Stimulated activated CD8-positive, alpha-beta memory T cell treated with anti-CD3 and anti-CD28 coated beads, Interleukin-12 subunit alpha, Interleukin-12 subunit beta, amount 100 ng/mL, for 4 hours (primary cell): Measurements from ENCODE around the gene TMEM184A.

Experiments used
- DNase-seq: peaks from one replicate; pipeline ENCODE4 v3.0.0-alpha.2; 2020; ENCODE audit warnings: low read depth

Gene TMEM184A

DNA sequence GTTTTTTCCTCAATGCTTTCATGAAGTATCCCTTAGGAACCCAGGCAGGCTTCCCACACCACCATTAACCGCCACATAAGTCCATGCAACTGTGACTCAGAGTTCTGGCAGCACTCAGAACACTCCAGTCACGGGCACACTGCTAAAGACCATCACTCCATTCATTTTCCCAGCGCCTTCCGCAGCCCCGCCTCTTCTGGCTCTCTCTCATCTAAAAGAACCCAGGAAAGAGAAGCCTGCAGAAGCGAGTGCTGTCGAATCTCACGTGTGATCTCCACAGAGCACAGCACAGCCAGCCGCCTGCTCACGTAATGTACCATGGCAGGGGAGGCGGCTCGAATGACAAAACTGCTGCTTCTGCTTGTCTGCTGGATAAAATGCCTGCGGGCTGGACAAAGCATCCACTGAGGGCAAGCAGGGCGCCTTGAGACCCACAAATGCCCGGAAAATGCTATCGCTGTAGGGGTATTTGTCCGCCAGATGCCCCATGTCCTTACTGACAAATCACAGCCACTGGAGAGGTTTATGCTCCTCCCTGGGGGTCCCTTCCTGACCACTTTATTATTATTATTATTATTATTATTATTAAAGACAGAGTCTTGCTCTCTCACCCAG, 12.0 kb upstream of the TMEM184A start:
- no peak for DNase-seq

DNA sequence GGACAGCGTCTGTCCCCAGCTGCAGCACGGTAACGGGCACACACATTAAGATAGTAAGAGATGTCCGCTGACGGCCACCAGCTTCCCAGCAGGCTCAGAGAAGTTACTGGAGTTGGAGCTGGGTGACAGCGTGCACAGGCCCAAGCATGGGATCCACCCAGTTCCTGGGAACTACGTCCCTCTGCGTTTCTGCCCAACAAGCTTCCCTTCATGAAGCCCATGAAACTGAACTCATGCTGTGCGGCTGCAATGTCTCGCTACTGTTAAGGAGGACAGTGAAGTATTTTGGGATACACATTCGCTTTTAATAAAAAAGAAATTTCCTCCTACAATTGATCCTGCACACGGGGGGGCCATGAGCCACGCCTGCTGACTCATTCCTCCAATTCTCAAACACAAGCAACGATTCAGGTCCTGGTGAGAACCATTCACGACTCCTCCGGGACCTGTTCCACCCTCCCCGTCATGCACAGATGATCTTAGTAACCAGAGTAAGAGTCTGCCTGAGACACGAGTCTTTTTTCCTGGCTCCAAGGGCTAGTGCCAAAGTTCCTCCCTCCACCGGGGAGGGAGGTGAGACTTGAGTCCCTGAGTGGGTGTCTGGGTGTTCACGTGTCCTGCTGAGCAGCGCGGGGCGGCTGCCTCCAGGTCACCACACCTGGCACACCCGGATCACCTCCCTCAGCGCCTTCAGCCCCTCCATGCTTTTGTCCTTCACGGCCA, 11.2 kb upstream of the TMEM184A start:
- DNase-seq = no peak

DNA sequence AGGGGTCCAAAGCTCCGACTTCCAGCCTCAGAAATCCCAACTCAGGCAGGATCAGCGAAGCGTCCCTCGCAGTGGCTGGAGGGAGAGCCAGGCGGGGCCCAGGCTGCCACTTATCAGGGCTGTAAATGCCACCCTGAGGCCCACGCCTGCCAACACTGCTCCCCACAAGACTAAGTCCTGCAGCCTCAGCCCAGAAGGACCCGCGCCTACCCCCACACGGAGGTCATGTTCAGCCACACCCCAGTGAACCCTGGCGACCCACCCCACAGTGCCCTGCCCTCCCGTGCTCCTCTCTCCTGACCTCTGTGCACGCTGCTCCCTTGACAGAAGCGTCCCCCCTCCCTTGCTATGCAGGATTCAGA, 10.7 kb upstream of the TMEM184A start:
- no peak for DNase-seq

DNA sequence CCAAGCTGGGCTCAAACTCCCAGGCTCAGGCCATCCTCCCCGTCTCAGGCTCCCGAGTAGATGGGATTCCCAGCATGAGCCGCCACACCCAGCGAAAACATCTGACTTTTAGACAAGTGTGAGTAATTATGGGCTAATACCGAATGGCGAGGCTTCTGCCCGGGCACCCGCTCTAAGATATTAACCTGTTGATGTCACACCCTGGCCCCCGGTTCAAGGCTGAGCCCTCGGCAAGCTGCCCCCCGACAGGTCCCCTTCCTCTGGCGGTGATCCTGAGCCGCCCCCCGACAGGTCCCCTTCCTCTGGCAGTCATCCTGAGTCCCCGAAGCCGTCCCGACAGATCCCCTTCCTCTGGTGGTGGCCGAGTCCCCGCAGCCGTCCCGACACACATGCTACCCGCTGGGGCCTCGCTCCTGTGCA, 8.6 kb upstream of the TMEM184A start:
- DNase-seq = no peak

DNA sequence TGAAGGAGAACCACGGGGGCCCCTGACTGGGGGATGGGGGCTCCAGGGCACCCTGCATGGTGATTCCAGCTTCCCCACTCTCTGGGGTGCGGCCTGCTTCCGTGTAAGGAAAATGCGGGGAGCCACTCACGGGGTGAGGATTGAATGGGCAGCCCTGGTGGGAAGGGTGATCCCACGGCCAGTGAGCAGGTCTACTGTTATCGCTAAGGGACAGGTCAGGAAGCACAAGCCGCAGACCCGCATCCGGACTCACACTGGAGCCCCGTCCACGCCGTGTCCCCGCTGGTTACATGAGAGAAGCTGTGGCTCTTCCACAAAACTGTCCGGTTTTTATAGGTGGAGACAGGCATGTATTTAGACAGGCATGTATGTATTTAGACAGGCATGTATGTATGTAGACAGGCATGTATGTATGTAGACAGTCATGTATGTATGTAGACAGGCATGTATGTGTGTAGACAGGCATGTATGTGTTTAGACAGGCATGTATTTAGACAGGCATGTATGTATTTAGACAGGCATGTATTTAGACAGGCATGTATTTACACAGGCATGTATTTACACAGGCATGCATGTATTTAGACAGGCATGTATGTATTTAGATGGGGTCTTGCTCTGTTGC, 8.1 kb upstream of the TMEM184A start:
- no peak for DNase-seq

DNA sequence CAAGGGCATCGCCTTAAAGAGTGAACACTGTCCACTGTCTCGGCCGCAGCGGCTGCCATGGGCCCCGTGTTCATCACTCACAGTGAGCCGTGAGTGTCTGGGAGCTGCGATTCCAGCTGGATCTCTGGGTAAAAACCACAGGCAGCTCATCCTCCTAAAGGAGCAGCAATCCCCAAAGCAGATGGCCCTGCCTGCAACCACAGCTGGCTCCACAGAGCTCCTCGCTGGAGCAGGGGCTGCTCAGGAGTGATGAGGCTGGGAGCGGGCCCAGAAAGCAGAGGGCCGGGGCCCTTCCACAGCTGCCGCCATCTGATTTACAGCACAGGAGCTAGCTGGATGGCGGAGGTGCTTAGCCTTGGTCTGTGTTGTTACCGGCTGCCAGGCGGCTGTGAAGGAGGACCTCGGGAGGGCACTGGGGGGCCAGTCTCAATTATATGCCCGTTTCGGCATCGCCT, 6.6 kb upstream of the TMEM184A start:
- DNase-seq = no peak

DNA sequence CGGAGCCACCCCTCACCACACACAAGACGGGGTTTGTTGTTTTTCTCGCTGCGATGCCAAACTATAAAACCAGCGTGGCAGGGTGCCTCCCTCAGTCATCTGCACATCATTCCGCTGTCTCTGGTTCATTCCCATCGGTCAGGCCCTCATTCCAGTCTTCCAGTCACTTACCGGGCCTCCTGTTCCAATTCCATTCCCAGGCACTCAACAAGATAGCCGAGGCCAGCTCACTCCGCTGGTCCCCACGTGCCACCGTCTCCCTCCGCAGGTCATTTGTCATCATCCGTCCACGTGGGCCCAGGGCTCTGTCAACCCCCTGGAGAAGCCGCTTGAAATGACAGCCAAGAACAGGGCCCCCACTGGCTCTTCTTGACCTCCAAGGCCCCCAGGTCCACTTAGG, 6.1 kb upstream of the TMEM184A start:
- DNase-seq = no peak

DNA sequence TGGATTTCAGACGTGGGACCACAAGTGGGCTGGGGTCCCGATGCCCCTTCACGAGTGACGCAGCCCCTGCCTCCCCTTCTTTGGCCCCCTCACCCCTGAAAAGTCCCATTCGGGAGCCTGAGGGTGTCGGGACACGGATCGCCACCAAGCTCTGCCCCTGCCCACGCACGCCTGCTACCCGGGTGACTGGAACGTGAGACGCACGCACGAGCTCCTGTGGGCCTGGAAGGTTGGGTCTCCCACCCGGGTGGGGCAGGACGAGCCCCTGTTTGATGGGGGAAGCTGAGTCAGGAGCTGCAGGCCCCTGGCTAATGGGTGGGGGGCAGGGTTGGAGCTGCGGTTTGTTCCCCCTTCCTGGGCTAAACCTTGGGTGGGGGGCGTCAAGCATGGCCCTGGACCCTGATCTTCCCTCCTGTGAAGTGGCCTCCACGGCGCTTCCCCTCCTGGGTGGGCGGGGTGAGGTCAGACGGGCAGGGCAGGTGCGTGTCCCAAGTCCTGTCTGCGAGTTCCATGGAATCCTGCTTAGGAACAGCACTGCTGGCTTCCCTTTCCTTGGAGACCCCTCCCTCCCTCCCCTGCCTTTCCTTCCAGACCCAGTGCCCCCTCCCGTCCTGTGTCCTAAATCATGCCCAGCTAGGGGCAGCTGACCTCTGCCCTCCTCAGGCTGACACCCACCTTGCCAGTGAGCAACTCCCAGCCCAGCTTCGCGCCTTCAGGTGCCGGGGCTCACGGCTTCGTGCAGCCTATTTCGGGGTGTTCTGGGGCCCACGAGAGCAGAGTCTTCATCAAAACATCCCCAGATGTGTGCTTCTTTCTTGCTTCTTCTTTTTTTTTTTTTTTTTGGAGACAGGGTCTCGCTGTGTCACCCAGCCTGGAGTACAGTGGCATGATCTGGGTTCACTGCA, 5.3 kb upstream of the TMEM184A start:
- no peak for DNase-seq

DNA sequence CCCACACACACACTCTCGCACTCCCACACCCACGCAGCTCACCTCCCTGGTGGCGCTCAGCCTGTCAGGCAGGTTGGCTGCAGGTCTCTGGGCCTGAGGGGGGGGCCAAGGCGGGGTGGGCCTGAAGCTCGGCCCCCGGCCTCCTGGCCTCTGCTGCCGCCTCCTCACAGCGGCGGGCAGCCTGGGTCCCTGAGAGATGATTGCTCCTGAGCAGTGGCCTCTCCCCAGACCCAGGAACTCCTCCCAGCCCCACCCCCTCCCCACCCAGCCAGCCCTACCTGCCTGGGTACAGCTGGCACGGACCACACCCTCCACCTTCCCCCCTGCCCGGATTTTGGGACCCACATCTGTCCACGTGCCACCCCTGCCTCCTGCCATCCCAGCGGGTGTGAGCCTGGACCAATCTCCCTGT, 4.6 kb upstream of the TMEM184A start:
- DNase-seq = no peak

DNA sequence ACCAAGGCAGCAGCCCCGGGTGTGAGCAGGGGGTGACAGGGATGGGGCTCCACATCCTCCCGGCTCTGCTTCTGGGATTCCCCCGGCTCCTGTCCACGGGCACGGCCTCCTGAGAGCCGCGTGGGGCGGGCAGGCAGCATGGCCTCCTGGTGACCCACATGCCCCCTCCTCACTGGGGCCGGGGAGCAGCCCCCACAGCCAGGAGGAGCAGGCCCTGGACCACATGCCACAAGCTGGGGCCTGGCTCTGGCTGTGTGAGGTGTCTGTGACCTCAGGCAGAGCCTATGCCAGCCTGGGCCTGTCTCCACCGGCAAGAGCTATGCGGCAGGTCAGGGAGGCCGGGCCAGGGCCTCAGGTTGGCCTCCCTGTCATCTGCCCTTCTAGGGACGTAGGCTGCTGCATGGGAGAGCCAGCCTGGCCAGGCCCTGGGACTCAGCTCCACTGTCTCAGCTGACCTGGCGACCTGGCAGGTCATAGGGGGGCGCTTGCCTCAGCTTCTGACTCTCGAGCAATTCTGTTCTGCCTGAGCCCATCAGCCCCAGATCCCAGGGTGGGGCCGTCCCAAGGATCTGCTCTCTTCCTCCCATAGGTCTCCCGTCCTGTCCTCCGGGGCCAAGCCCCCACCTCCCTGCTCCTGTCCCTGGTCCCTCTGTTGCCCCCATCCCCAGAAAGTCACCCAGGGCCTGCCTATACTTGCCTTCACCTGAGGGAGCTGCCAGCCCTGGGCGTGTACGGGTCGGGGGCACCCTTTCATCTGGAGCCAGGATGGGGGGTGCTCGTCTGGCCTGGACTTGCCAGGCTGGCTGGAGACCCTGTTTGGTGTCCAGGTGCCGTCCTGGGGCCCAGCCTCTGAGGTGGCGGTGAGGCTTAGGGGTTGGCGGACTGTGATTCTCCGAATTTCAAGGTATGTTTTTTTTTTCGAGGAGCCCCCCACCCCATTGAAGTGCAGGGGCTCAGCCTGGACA, 3.9 kb upstream of the TMEM184A start:
- no peak for DNase-seq

DNA sequence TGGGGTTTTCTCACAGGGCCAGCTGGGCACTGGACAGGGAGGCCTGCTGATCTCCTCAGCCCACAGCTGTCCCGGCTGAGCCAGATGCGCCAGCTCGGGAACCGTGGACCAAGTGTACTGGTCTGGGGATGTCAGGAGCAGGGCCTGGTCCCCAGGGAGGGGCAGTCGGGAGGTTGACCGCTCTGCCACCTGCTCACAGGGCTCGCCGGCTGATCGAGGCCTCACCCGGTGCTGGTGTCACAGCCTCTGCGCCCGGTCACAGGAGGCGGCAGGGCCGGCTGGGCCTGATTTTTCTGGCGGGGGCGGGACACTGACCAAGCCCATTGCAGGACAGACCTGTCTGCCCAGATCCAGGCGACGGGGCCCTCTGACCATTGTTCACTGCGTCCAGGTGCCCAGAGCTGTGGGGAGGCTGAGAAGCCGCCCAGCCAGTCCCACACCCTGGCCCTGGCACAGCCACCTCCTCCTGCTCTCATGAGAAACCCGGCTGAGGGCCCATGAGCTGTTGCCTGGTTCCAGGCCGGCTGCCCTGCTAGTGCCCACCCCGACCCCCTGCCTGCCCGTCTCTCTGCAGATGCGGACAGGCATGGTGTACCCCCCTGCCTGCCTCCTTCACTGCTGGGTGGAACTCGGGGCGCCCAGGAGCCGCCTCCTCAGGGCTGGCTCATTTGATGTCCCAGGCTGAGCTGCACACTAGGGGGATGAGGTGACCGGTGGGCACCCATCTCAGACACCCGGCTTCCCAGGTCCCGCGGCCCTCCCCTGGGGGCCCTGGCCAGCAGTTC, 3.0 kb upstream of the TMEM184A start:
- no peak for DNase-seq

DNA sequence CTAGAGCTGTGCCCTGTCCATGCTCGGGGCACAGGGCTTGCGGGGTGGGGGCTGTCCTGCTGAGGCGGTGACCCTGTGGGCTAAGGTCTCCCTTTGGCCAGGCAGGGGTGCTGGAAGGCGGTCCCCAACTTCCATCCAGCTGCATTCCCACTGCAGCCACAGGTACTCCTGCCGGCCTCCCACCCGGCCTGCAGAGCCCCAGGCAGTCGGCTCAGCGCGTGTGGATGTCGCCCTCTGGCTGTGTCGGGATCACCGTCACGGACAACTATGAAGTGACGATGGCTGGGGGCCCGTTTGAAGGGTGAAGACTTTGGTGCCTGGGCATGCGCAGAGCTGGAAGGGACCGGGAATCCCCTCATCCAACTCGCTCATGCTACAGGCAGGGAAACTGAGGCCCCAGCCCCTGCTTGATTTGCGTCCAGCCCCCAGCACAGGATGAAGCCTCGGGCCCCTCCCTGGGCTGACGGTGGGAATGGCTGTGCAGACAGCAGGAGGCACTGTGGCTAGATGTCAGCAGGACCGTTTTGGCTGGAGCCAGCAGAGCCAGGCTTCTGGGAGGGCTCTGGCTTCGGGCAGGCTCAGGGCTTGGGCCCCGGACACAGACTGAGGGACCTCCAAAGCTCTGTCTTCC, 2.3 kb upstream of the TMEM184A start:
- DNase-seq = no peak

DNA sequence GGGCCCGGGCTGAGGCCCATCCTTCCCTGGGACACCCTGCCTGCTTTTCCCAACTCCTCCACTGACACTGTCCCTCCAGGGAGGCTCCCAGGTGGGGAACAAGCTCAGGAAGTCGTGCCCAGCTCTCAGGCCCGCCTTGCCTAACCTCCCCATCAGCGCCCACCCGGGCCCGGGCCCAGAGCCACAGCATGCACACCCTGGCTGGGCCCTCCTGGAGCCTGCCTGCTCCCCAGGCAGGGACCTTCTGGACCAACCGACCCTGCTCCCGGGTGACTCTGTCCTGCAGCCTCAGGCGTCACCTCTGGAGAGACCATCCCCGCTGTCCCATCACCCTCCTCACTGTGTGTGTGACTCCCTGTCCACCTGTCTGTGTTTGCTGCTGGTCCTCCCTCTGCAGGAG, 1.8 kb upstream of the TMEM184A start:
- DNase-seq = no peak

DNA sequence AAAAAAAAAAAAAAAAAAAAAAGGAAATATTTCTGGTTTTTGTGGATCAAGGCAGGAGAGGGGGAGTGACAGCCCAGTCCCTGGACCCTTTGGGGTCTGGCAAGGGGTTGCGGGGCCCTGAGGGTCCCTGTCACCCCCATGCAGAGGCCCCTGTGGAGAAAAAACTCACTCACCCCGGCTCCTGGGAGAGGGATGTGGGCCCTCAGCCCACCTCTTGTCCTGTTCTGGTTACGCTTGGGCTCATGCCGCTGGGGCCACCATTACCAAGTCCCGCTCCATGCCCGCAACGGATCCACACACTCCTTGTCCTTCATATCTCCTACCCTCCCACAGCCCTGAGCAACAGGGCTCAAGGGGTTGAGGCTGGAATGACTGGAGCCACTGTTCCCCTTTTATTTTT, 1.0 kb upstream of the TMEM184A start:
- no peak for DNase-seq

DNA sequence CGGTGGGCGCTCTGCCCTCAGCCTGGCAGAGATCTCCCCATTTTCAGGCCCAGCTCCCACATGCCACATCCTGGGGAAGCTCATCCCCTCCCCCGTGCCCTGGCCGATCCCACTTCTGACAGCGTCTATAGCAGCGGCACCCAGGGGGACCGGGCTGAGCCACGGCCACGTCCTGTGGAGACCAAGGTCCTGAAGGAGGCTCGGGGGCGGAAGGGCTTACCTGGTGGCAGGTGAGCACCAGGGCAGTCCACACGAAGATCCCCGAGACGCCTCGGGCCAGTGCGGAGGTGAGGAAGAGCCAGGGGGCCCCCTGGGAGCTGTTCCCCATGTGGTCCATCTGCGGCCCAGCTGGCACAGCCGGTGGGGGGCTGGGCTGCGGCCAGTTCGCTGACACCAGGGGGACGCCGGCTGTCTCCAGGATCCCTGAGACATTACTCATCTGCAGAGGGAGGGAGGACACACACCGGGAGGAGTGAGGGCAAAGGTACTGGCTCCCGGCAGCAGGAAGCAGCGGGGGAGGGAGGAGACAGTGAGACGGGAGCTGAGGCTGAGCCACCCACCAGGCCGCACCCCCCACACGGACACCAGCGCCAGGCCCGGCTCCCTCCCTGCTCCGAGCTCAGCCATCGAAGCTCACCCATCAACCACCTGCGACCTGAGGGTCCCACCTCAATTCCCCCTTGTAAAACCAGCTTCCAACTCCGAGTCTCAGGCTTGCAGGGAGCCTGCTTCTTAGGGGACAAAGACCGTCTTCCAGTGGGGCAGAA, 776 bp downstream of the TMEM184A start:
- no peak for DNase-seq

DNA sequence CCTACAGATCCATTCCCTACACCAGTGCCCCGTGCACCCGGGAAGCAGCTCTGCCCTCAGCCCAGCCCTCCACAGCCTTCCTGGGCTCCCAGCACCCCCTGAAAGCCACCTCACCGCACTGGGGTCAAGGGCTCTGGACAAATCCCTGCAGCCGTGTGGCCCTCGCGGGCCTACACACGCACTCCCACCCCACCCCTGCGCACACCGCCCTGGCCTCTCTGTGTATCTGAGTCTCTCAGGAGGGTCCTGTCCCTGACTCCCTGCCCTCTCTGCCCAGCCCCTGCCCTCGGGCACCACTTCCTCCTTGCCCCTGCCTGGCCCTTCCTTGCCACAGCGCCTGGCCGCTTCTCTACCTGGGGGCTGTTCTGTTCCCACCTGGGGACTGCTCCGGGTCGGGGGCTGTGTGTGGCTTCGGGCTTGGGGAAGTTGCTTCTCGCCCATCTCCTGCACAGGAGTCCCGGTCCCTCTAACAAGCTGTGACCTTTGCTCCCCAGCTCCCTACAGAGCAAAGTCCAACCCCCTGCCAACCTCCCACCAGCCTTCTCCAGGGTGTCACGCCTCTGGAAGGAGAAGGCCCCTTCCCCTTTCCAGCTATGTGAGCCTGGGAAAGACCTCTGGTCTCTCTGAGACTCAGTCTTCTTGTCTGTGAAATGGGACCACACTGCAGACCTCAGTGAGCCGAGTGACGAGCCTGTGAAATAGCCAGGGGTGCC, 1.5 kb downstream of the TMEM184A start:
- no peak for DNase-seq

DNA sequence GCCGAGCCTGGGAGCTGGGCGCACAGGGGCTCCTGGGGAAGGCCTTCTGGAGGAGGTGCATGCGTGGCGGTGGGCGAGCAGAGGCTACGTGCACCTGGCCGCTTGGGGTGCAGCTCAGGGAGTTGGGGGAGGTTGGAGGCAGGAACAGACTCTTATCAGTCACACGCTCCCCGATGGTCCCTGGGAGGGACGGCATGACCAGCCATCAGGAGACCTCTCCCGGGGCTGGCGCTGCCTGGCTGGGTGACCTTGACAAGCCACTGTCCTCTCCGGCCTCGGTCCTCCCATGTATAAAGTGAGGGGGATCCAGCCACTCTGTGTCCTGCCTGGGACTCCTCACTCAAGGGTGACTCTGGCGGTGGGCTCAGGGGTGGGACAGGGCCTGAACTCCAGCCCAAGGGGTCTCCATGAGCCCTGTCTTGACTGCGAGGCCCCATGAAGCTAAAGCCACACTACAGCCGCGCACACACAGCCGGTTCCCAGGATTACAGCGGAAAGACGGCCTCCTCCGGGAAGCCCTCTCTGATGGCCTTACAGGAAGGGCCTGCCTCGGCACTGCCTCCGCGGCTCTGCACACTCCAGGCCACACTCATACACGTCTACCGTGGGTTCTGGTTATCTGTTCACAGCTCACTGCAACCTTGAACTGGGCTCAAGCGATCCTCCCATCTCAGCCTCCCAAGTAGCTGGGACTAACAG, 2.3 kb downstream of the TMEM184A start:
- no peak for DNase-seq

DNA sequence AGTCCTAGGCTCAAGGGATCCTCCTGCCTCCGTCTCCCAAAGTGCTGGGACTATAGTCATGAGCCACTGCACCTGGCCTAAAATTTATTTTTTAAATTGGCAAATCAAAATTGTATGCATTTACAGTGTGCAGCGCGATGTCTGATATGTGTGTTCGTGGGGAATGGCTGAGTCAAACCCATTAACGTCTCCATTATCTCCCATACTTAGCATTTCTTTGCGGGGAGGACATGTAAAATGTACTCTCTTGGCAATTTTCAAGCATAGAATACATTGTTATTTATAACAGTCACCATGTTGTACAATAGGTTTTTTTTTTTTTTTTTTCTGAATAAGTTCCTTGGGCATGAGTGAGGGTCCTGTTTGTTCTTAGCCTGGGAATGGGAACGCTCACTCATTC, 3.8 kb downstream of the TMEM184A start:
- DNase-seq = no peak
